GM06990 (cell line): ENCODE measurements around the gene CIRBP.

Experiments used
- DNase-seq: peaks from one replicate; pipeline ENCODE4 v3.0.0-alpha.2; 2011; ENCODE audit not compliant: insufficient read length; ENCODE audit errors: extremely low read depth
- H3K27me3 ChIP-seq: replicated peaks from 2 replicates; pipeline ENCODE4 v1.6.0; 2011; ENCODE audit warnings: low read length; ENCODE audit not compliant: control insufficient read depth, insufficient read depth
- H3K36me3 ChIP-seq: 2 replicates; pipeline ENCODE4 v1.5.1; 2011; ENCODE audit warnings: low read length; ENCODE audit not compliant: control insufficient read depth, insufficient read depth
- H3K4me3 ChIP-seq: replicated peaks from 2 replicates; pipeline ENCODE4 v1.5.1; 2011; ENCODE audit warnings: low read depth, mild to moderate bottlenecking, control low read depth, low read length
- TF ChIP-seq, protein P1 (sequence below): IDR thresholded peaks from 2 replicates; pipeline ENCODE4 v1.5.1; 2011; ENCODE audit warnings: low read length, control low read depth, mild to moderate bottlenecking, inconsistent platforms; ENCODE audit not compliant: insufficient read depth, poor library complexity, severe bottlenecking

CIRBP gene

DNA sequence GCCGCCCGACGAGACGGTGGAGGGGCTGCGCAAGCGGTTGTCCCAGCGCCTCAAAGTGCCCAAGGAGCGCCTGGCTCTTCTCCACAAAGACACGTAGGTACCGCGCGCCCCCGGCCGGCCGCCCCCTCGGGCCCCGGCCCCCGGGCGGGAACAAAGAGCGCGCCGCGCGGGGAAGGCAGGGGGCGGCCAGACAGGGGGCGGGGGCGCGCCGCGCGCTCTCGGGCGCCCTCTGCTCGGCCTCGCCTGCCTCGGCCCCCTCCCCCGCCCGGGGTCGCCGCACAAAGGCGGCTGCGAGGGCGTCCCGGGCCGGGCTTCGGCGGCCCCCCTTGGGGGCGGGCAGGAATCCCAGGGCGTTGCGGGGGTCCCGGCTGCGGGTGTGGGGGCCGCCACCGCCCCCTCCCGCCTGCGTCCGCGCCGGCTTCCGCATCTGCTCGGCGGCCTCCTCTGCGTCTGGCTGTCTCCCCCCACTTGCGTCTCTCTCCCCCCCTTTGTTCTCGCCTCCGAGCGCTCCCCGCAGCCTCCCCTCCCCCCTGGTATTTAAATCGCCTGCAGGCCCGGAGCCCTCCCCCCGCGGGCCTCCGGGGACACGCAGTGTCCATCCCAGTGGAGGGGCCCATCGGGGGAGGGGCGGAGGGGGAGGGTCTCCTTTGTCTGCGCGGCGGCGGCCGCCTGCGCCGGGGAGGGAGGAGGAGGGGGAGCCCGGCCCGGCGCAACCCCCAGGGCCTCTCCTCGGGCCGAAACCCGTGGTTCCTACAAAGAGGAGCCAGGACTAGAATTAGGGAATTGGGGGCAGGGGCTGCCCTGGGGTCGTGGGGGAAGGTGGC, 18.5 kb upstream of the CIRBP start:
- peak; percentile 71 for DNase-seq
- Histone ChIP-seq H3K27me3 (no peaks in the 10 kb centered on the region), H3K4me3 (peak overlapping the region; percentile 94), H3K36me3 (peaks cover 25% of the 10 kb centered on the region)
- TF ChIP-seq, protein P1, sequence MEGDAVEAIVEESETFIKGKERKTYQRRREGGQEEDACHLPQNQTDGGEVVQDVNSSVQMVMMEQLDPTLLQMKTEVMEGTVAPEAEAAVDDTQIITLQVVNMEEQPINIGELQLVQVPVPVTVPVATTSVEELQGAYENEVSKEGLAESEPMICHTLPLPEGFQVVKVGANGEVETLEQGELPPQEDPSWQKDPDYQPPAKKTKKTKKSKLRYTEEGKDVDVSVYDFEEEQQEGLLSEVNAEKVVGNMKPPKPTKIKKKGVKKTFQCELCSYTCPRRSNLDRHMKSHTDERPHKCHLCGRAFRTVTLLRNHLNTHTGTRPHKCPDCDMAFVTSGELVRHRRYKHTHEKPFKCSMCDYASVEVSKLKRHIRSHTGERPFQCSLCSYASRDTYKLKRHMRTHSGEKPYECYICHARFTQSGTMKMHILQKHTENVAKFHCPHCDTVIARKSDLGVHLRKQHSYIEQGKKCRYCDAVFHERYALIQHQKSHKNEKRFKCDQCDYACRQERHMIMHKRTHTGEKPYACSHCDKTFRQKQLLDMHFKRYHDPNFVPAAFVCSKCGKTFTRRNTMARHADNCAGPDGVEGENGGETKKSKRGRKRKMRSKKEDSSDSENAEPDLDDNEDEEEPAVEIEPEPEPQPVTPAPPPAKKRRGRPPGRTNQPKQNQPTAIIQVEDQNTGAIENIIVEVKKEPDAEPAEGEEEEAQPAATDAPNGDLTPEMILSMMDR, result no peak

DNA sequence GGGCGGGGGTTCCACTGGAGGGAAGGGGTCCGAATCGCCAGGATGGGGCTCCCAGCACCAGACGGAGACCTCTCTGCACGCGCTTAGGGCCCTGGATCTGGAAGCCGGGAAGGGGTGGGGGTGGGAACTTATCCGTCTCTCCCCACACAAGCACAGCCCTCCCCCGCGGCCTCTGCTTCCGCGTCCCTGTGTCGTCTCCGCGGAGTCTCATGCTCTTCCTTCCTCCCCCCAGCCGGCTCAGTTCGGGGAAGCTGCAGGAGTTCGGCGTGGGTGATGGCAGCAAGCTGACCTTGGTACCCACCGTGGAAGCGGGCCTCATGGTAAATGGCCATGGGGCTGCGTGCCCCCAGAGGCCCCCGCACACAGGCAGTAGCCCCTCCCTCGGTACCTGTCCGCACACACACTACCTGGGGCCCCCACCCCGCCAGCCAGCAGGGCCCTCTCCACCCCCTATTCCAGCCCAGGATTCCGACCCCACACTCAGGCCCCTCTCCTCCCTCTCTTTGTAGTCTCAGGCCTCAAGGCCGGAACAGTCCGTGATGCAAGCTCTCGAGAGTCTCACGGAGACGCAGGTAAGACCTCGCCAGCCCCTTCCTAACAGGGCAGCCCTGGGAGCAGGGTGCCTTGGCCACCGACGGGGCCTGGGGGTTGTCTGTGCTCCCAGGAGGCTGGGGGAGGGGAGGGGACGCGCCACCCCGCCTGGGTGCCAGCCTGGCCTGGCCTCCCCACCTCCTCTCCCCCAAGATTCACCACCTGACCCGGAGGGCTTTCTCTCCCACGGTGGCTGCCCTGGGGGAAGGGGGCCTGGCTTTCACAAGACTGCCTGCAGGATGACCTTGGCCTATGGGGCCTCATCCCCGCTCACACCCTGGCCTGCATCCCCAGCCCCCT, 17.6 kb upstream of the CIRBP start:
- peaks cover 28% of the 10 kb centered on the region for H3K36me3 ChIP-seq
- H3K27me3 ChIP-seq, result no peaks in the 10 kb centered on the region
- TF ChIP-seq, protein P1, result no peak
- H3K4me3 ChIP-seq, result peak overlapping the region; percentile 94
- peak; percentile 66 for DNase-seq

DNA sequence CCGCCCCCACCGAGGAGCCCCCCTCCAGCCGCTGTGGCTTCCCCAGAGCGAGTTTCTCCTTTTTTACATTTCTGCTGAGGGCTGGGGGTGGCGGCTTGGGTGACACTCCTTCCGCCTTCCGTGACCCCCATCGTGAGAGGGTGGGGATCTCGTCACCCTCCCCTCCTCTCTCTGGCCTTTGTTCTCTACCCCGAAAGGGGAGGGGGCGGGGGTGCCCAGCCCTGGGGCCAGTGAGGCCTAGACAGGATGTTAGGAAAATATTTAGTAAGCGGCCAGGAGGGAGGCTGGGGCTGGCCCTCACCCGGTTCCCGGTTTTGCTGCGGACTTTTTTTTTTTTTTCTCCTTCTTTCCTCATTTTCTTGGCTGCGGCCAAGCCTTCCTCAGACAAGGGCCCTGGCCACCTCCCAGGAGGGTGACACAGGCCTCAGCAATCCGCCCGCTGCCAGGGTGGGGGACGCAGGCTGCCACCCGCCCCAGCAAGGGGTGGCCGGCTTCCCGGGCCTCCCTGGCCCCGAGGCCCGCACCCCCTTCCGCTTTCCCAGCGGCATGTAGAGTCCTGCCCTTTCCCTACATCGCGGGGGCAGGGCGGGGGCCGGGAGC, 16.8 kb upstream of the CIRBP start:
- peaks cover 33% of the 10 kb centered on the region for H3K36me3 ChIP-seq

DNA sequence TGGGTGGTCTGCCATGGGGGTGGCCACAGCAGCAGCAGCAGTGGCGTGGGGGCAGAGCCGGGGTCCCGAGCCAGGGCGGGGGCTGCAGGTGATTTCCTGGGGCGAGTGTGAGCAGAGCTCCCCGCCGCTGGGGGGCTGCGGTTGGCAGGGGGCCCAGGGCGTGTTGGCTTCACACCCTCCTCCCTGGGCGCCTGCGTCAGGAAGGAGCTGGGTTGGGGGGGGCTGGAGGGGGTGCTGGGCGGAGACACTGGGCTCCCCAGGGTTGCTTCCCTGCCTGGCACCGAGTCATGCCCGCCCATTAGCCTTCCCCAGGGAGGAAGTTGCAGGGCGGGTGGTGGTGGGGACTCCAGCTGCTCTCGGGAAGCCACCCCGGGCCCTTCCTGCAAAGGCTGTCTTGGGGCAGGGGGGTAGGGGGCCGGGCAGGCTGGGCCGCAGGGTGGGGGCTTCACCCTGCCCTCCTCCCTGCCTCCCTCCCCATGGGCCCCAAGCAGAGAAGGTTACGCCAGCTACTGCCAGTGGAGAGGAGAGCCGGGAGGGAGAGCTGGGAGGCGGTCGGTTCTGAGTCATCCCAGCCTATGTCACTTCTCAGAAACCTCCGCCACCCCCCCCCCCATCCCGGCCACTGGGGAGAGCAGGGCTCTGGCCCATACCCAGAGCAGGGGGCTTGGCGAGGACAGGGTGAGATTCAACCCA, 16.2 kb upstream of the CIRBP start:
- H3K36me3 ChIP-seq, result peaks cover 36% of the 10 kb centered on the region
- peak overlapping the region; percentile 94 for H3K4me3 ChIP-seq
- H3K27me3 ChIP-seq, result no peaks in the 10 kb centered on the region
- TF ChIP-seq, protein P1, result peak; percentile 15
- DNase-seq, result peak; percentile 76

More for the DNA sequence above, 16.8 kb upstream of the CIRBP start:
- Histone ChIP-seq H3K4me3 (peak overlapping the region; percentile 94), H3K27me3 (no peaks in the 10 kb centered on the region)
- TF ChIP-seq, protein P1, result no peak
- DNase-seq, result peak; percentile 71

DNA sequence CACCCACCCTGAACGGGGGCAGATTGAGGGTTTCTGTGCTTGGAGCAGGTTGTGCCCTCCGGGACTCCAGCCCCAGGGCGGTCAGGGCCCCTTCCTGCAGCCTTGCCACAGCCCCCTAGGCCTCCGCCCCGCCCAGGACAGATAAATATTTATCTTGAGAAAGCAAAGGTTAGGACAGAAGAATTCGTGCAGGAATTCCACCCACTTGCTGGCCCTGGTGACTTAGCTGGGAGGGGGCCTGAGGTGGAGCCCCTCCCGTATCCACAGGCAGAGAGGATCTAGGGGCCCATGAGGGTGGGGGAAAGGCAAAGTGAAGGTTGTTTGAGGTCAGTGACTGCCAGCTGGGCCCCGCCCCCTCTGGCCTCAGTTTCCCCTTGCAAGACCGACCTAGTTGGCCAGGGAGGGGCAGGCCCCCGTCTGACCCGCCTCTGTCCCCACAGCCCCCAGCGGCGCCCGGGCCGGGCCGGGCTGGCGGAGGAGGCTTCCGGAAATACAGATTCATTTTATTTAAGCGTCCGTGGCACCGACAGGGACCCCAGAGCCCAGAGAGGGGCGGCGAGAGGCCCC, 15.5 kb upstream of the CIRBP start:
- H3K27me3 ChIP-seq, result no peaks in the 10 kb centered on the region
- peaks cover 36% of the 10 kb centered on the region for H3K36me3 ChIP-seq
- H3K4me3 ChIP-seq, result peak overlapping the region; percentile 94
- TF ChIP-seq, protein P1, result no peak
- DNase-seq, result no peak
